Measurements from ENCODE around the gene TNNI2.

GRCh38 chr11:1839204-1839923 is 583 bp downstream of the TNNI2 start:
- TF ChIP-seq POLR2AphosphoS5 (IDR thresholded peaks at IDR 0.05), result no peak
- no peak for TF ChIP-seq CTCF (IDR thresholded peaks at IDR 0.05)

All from gastroesophageal sphincter (tissue), 3 donors.